PC-9 (cell line): ENCODE measurements around the gene SEPTIN11.

ENCODE experiments used
- EZH2 ChIP-seq: fragments of 200-600 bp; sonication (generic); IDR thresholded peaks from 2 replicates; pipeline ENCODE4 v1.8.0; 2017; ENCODE audit warnings: antibody characterized with exemption, low read depth
- TF ChIP-seq, protein P1 (sequence below): fragments of 200-600 bp; sonication (generic); conservative IDR thresholded peaks from 2 replicates; pipeline ENCODE4 v1.6.1; 2017; ENCODE audit warnings: mixed run types, antibody characterized with exemption, mild to moderate bottlenecking, moderate library complexity

DNA sequence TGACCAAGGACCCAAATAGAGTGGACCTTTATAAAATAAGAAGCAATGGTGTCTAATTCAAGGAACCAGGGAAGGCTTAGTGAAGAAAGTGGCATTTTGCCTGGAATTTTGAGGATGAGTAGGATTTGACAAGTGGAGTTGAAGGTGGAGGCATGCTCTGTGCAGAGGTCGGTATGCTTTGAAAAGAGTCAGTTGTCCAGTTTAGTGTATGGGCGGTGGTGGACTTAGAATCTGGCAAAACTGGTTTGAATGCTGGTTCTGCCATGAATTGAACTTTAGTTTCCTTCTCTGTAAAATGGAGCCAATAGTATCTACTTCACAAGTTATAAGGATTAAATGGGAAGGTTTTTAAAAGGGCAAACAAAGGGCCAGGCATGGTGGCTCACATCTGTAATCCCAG, 29.7 kb downstream of the SEPTIN11 start:
- no peak for TF ChIP-seq EZH2
- TF ChIP-seq, protein P1, sequence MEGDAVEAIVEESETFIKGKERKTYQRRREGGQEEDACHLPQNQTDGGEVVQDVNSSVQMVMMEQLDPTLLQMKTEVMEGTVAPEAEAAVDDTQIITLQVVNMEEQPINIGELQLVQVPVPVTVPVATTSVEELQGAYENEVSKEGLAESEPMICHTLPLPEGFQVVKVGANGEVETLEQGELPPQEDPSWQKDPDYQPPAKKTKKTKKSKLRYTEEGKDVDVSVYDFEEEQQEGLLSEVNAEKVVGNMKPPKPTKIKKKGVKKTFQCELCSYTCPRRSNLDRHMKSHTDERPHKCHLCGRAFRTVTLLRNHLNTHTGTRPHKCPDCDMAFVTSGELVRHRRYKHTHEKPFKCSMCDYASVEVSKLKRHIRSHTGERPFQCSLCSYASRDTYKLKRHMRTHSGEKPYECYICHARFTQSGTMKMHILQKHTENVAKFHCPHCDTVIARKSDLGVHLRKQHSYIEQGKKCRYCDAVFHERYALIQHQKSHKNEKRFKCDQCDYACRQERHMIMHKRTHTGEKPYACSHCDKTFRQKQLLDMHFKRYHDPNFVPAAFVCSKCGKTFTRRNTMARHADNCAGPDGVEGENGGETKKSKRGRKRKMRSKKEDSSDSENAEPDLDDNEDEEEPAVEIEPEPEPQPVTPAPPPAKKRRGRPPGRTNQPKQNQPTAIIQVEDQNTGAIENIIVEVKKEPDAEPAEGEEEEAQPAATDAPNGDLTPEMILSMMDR: no peak
